K562 (cell line): ENCODE data around the gene MRPS6. TPM values are rescaled to one million over a fixed set of nuclear protein-coding genes. Genes with fewer than 3 reads are reported as not detected.

ENCODE experiments used
- ATAC-seq: fragments of 200-7000 bp; cut with Tn5 transposase; 3 replicates; pipeline ENCODE4 v1.9.1; 2020; ENCODE audit warnings: moderate library complexity
- BruUV-seq: library from RNA; stranded (reverse); fragments of 400-500 nt; replicated peaks from 2 replicates; lab custom pipeline; 2021; lab: Mats Ljungman, UMichigan
- CTCF ChIA-PET: fragments of 300-600 bp; formaldehyde crosslinking; extraction: SDS; loops from one replicate; lab custom pipeline; 2021; ENCODE audit warnings: low intra/inter-chr PET ratio; lab: Yijun Ruan, JAX
- POLR2A ChIA-PET: fragments of 300-600, 350-650 bp; sonication (Branson Sonifier 250); formaldehyde crosslinking; extraction: SDS; loops from one replicate; lab custom pipeline; 2021; ENCODE audit warnings: antibody characterized with exemption, inconsistent platforms; lab: Yijun Ruan, JAX
- DNase-seq, 4 experiments: peaks; one replicate each; pipeline versions ENCODE4 v3.0.0 to v3.0.0-alpha.2; 2011 to 2018; ENCODE audit warnings: low spot score in 3 of 4, mixed read lengths in 3 of 4; ENCODE audit errors: extremely low read depth in 1 of 4
- FAIRE-seq: peaks from 2 replicates; lab custom pipeline; 2011; peaks lifted over from hg19 to GRCh38; lab: Jason Lieb, UNC
- H2AFZ ChIP-seq: 2 replicates; pipeline ENCODE4 v1.6.0; 2011; ENCODE audit warnings: low read depth, low read length, control low read depth, inconsistent platforms
- H3K27ac ChIP-seq: fragments of 200-600 bp; 3 replicates; pipeline ENCODE4 v1.8.0; 2011; ENCODE audit warnings: low read depth, mild to moderate bottlenecking, control low read depth, inconsistent platforms, low read length, moderate library complexity, mixed read lengths; ENCODE audit errors: extremely low read depth
- H3K27me3 ChIP-seq, 2 experiments: fragments of 300-600 bp in 1 of 2; 2 replicates in 1 of 2; 3 replicates in 1 of 2; pipeline versions ENCODE4 v1.6.0 to v1.8.0; 2011; ENCODE audit warnings: inconsistent platforms in 2 of 2, low read length in 2 of 2, mild to moderate bottlenecking in 1 of 2, mixed read lengths in 1 of 2, moderate library complexity in 1 of 2; ENCODE audit not compliant: control insufficient read depth in 2 of 2, insufficient read depth in 2 of 2
- H3K36me3 ChIP-seq: fragments of 300-600 bp; 3 replicates; pipeline ENCODE4 v1.8.0; 2011; ENCODE audit warnings: mild to moderate bottlenecking, low read length, inconsistent platforms; ENCODE audit not compliant: control insufficient read depth, insufficient read depth
- H3K4me1 ChIP-seq, 2 experiments: fragments of 200-600 bp in 1 of 2; replicated peaks in 1 of 2; 2 replicates in 1 of 2; 3 replicates in 1 of 2; pipeline versions ENCODE4 v1.5.1 to v1.8.0; 2011; ENCODE audit warnings: inconsistent platforms in 2 of 2, low read length in 2 of 2, mild to moderate bottlenecking in 1 of 2, mixed read lengths in 1 of 2, moderate library complexity in 1 of 2; ENCODE audit not compliant: control insufficient read depth in 2 of 2, insufficient read depth in 2 of 2
- H3K4me2 ChIP-seq: 2 replicates; pipeline ENCODE4 v1.6.1; 2011; ENCODE audit warnings: low read length, control low read depth, inconsistent platforms, mixed read lengths; ENCODE audit not compliant: insufficient read depth
- H3K4me3 ChIP-seq: fragments of 200-600 bp; sonication (generic), shearing (Covaris generic); 2 replicates; pipeline ENCODE4 v1.5.1; 2016; ENCODE audit warnings: control low read depth, inconsistent platforms
- H3K79me2 ChIP-seq: fragments of 200-600 bp; 3 replicates; pipeline ENCODE4 v1.8.0; 2011; ENCODE audit warnings: low read length, inconsistent platforms; ENCODE audit not compliant: control insufficient read depth, insufficient read depth
- H3K9ac ChIP-seq, 2 experiments: 2 replicates each; pipeline versions ENCODE4 v1.6.0 to v1.6.1; 2011; ENCODE audit warnings: low read depth in 2 of 2, low read length in 2 of 2, control low read depth in 1 of 2, inconsistent platforms in 1 of 2, mild to moderate bottlenecking in 1 of 2, mixed read lengths in 1 of 2; ENCODE audit not compliant: insufficient read depth in 1 of 2
- H3K9me1 ChIP-seq: one replicate; pipeline ENCODE4 v1.6.0; 2011; ENCODE audit warnings: inconsistent platforms, mild to moderate bottlenecking, low read length, moderate library complexity; ENCODE audit not compliant: control insufficient read depth, insufficient read depth
- H3K9me3 ChIP-seq: replicated peaks from 2 replicates; pipeline ENCODE4 v1.5.1; 2011; ENCODE audit warnings: low read depth, low read length, inconsistent platforms; ENCODE audit not compliant: control insufficient read depth, insufficient read depth
- H4K20me1 ChIP-seq: replicated peaks from 2 replicates; pipeline ENCODE4 v1.6.1; 2011; ENCODE audit warnings: low read length, inconsistent platforms, mixed read lengths; ENCODE audit not compliant: control insufficient read depth, insufficient read depth
- HES1 ChIP-seq: fragments of 450-650 bp; IDR thresholded peaks from 2 replicates; pipeline ENCODE4 v1.6.1; 2016; ENCODE audit warnings: low read depth, mild to moderate bottlenecking, moderate library complexity
- PHF21A ChIP-seq: fragments of 450-650 bp; IDR thresholded peaks from 2 replicates; pipeline ENCODE4 v1.6.1; 2017; ENCODE audit warnings: low read depth, borderline replicate concordance
- SRF ChIP-seq, 2 experiments: fragments of 250-450, 450-650 bp in 1 of 2; sonication (Bioruptor Pico) in 1 of 2; sonication (generic) in 1 of 2; formaldehyde crosslinking; IDR thresholded peaks; 2 replicates each; pipeline versions ENCODE4 v1.5.0 to v1.5.1; 2020 to 2022; ENCODE audit warnings: mild to moderate bottlenecking in 1 of 2, missing genetic modification reagents in 1 of 2
- TCF3 ChIP-seq: sonication (generic); formaldehyde crosslinking; IDR thresholded peaks from 2 replicates; pipeline ENCODE4 v1.4.0; 2020; ENCODE audit warnings: mild to moderate bottlenecking, missing genetic modification reagents
- WGBS: fragments of 100-300 bp; shearing (Covaris generic); methylation state at CpG from one replicate; pipeline ENCODE4 v1.1.6; 2016; ENCODE audit warnings: low coverage, mixed read lengths; ENCODE audit not compliant: insufficient coverage; ENCODE audit errors: missing lambda C conversion rate; 5-methylcytosine and 5-hydroxymethylcytosine counted together
- in situ Hi-C: fragments of 300-500 bp; cut with MboI; formaldehyde crosslinking; loops from 4 replicates; pipeline ENCODE4 v1.15.0; 2018; ENCODE audit warnings: inconsistent platforms, mixed read lengths
- intact Hi-C: fragments of 100-400 bp; cut with micrococcal nuclease; formaldehyde crosslinking; loops from 2 replicates; pipeline ENCODE4 v1.14.2; 2022
- polyA plus RNA-seq, 8 experiments: library from polyadenylated mRNA; depleted of rRNA in 4 of 8; stranded (reverse) in 5 of 8; unstranded in 3 of 8; fragments of >200 nt; fragmentation: Nextera tagmentation in 2 of 8; fragmentation: Illumina TruSeq in 1 of 8; extraction: Ambion mirVana in 2 of 8; extraction: Trizol in 1 of 8; gene quantifications; 2 replicates each; pipeline versions ENCODE4 v1.2.1 to v1.2.3, GENCODE V29; 2011 to 2014; ENCODE audit warnings: inconsistent platforms in 1 of 8, missing spikeins in 1 of 8
- total RNA-seq, 7 experiments: library from RNA; depleted of rRNA in 6 of 7; stranded (reverse); fragments of >200 nt in 6 of 7; fragmentation: Illumina TruSeq in 2 of 7; extraction: Trizol in 2 of 7; gene quantifications; 2 replicates each; pipeline versions ENCODE4 v1.2.1 to v1.2.3, GENCODE V29; 2011 to 2021; ENCODE audit warnings: low replicate concordance in 1 of 7

Gene MRPS6
- total and polyA plus RNA-seq, 9 of the 15 experiments (the other 6 are each of a cell fraction or from before 2014, with no cell fraction given), result 26.1 to 72.0 (median 39.3) TPM

GRCh38 chr21:34147792-34148418 is 74.5 kb downstream of the MRPS6 start:
- H2AFZ ChIP-seq, result no peak overlapping the region
- no peaks in the 10 kb centered on the region for H4K20me1 ChIP-seq
- in situ Hi-C loops, result no loop called here
- DNase-seq, result no peak
- no peaks in the 10 kb centered on the region for H3K9me1 ChIP-seq
- TF ChIP-seq TCF3, result no peak
- no peak for TF ChIP-seq HES1
- no peak for TF ChIP-seq PHF21A
- no peak for TF ChIP-seq SRF (CRISPR knock-in tag; IDR thresholded peaks at IDR 0.05)
- TF ChIP-seq, all 486 proteins: peak for 0
- ChIA-PET CTCF (no interaction called here), POLR2A (interaction anchor here (0.6 to 1.6 kb wide), 2 partner anchors 15 to 135 kb away, joined by 3 to 4 read pairs; no protein-coding TSS in a partner anchor)
- 70% methylated on average over 10 of the region's 10 CpGs for WGBS
- no TSS peak for BruUV-seq
- Histone ChIP-seq H3K4me3 (no peak overlapping the region), H3K9ac (no peak overlapping the region), H3K79me2 (no peaks in the 10 kb centered on the region), H3K9me3 (peaks cover 2% of the 10 kb centered on the region; the same call in 1 of the 2 replicates), H3K27me3 (no peaks in the 10 kb centered on the region), H3K4me1 (no peaks in the 10 kb centered on the region), H3K27ac (no peak overlapping the region), H3K4me2 (no peak overlapping the region), H3K36me3 (peaks cover 12% of the 10 kb centered on the region)
- ATAC-seq (no peak), FAIRE-seq (no peak)
- intact Hi-C loops, result no loop called here
